Suprapubic skin (tissue), 4 donors: ENCODE results near the gene IMMP2L. TPM values are rescaled to one million over a fixed set of nuclear protein-coding genes. Genes with fewer than 3 reads are reported as not detected.
A peak's percentile ranks its signal among the peaks of the same experiment; 100 is the strongest.

Experiments used
- DNase-seq, 2 donors: peaks; one replicate each; pipeline ENCODE4 v3.0.0-alpha.2; 2019; ENCODE audit warnings: low spot score in 2 of 2
- H3K27ac ChIP-seq: fragments of 200-600 bp; sonication (generic); one replicate; pipeline ENCODE4 v1.5.1; 2019
- H3K27me3 ChIP-seq: fragments of 200-600 bp; sonication (generic); one replicate; pipeline ENCODE4 v1.5.1; 2019
- H3K36me3 ChIP-seq: fragments of 200-600 bp; sonication (generic); one replicate; pipeline ENCODE4 v1.5.1; 2019
- H3K4me1 ChIP-seq: fragments of 200-600 bp; sonication (generic); one replicate; pipeline ENCODE4 v1.5.1; 2019
- H3K4me3 ChIP-seq: fragments of 200-600 bp; sonication (generic); one replicate; pipeline ENCODE4 v1.5.1; 2019; ENCODE audit warnings: mild to moderate bottlenecking
- H3K9me3 ChIP-seq: fragments of 200-600 bp; sonication (generic); one replicate; pipeline ENCODE4 v1.5.1; 2019
- CTCF ChIP-seq, 2 donors: fragments of 200-600 bp in 1 of 2; fragments of 450-650 bp in 1 of 2; sonication (generic) in 1 of 2; IDR thresholded peaks; one replicate each; pipeline ENCODE4 v1.5.1; 2016 to 2019; ENCODE audit warnings: antibody characterized with exemption in 2 of 2, mild to moderate bottlenecking in 1 of 2, moderate library complexity in 1 of 2
- EP300 ChIP-seq: sonication (generic); formaldehyde crosslinking; IDR thresholded peaks from one replicate; pipeline ENCODE4 v1.6.1; 2017; ENCODE audit warnings: antibody characterized with exemption
- POLR2A ChIP-seq, 2 donors: fragments of 450-650 bp; IDR thresholded peaks; one replicate each; pipeline ENCODE4 v1.6.1; 2017; ENCODE audit warnings: antibody characterized with exemption in 2 of 2, mild to moderate bottlenecking in 2 of 2, moderate library complexity in 2 of 2
- POLR2AphosphoS5 ChIP-seq, 3 donors: sonication (generic); formaldehyde crosslinking; IDR thresholded peaks; one replicate each; pipeline ENCODE4 v1.6.1; 2017; ENCODE audit warnings: antibody characterized with exemption in 3 of 3
- WGBS: methylation state at CpG from one replicate; pipeline ENCODE4 v1.1.5; 2018; 5-methylcytosine and 5-hydroxymethylcytosine counted together
- total RNA-seq, 4 donors: library from RNA; depleted of rRNA; stranded (reverse); fragments of >200 nt; gene quantifications; one replicate each; pipeline ENCODE4 v1.1.0, GENCODE V29; 2016

IMMP2L gene
- total RNA-seq, 4 donors from 2014 or later: 10.6 to 20.6 (median 14.6) TPM

DNA sequence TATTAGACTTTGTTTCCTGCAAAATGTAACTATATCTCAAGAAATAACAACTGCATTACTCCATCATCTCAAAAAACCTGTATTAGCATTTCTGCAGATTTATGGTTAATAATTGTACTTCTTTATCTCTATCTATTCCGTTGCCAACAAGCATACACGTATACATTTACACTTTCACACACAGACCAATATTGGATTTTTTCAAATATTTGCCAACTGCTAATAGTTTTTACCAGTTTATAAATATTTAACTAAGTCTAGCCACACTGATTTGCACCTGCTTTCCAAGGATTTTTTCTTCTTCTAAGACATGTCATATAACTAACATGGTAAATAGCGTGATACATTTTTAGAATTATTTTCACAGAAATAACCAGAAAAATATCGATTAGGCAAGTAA, 459.2 kb downstream of the IMMP2L start:
- Histone ChIP-seq H3K4me3 (no peak overlapping the region), H3K36me3 (no peaks in the 10 kb centered on the region), H3K27me3 (no peaks in the 10 kb centered on the region), H3K9me3 (no peaks in the 10 kb centered on the region), H3K4me1 (peaks cover 16% of the 10 kb centered on the region), H3K27ac (no peak overlapping the region)
- WGBS: 94% methylated on average over 4 of the region's 4 CpGs
- no peak for TF ChIP-seq CTCF (IDR thresholded peaks at IDR 0.05)
- TF ChIP-seq POLR2AphosphoS5 (IDR thresholded peaks at IDR 0.05): no peak
- TF ChIP-seq EP300: no peak
- TF ChIP-seq POLR2A (IDR thresholded peaks at IDR 0.05): no peak
- no peak for DNase-seq

GRCh38 chr7:111101856-111102646, 460.2 kb downstream of the IMMP2L start:
- no peak for DNase-seq
- H3K27me3 ChIP-seq: no peaks in the 10 kb centered on the region
- H3K36me3 ChIP-seq: no peaks in the 10 kb centered on the region
- 97% methylated on average over 1 of the region's 1 CpG for WGBS
- H3K27ac ChIP-seq: no peak overlapping the region
- H3K4me1 ChIP-seq: peaks cover 5% of the 10 kb centered on the region
- TF ChIP-seq POLR2A (IDR thresholded peaks at IDR 0.05): no peak
- TF ChIP-seq EP300: no peak
- no peak for TF ChIP-seq CTCF (IDR thresholded peaks at IDR 0.05)
- TF ChIP-seq POLR2AphosphoS5 (IDR thresholded peaks at IDR 0.05): no peak
- no peak overlapping the region for H3K4me3 ChIP-seq
- H3K9me3 ChIP-seq: no peaks in the 10 kb centered on the region

GRCh38 chr7:111098926-111099250, 463.4 kb downstream of the IMMP2L start:
- no peak for DNase-seq
- no peak overlapping the region for H3K27ac ChIP-seq
- TF ChIP-seq EP300 (no peak), POLR2AphosphoS5 (IDR thresholded peaks at IDR 0.05) (no peak), POLR2A (IDR thresholded peaks at IDR 0.05) (no peak), CTCF (IDR thresholded peaks at IDR 0.05) (no peak)
- 45% methylated on average over 1 of the region's 1 CpG for WGBS
- H3K4me1 ChIP-seq: peaks cover 2% of the 10 kb centered on the region
- H3K9me3 ChIP-seq: no peaks in the 10 kb centered on the region
- H3K4me3 ChIP-seq: no peak overlapping the region
- H3K36me3 ChIP-seq: no peaks in the 10 kb centered on the region
- H3K27me3 ChIP-seq: no peaks in the 10 kb centered on the region

GRCh38 chr7:111098011-111098925, 464.0 kb downstream of the IMMP2L start:
- 57% methylated on average over 10 of the region's 10 CpGs for WGBS
- DNase-seq: no peak

More at GRCh38 chr7:111098011-111098925, 464.0 kb downstream of the IMMP2L start:
- Histone ChIP-seq H3K4me3 (no peak overlapping the region), H3K36me3 (no peaks in the 10 kb centered on the region), H3K4me1 (no peaks in the 10 kb centered on the region), H3K9me3 (no peaks in the 10 kb centered on the region), H3K27ac (no peak overlapping the region), H3K27me3 (no peaks in the 10 kb centered on the region)
- no peak for TF ChIP-seq POLR2AphosphoS5 (IDR thresholded peaks at IDR 0.05)
- TF ChIP-seq CTCF (IDR thresholded peaks at IDR 0.05): peak in 1 of 2 donors; percentile 32
